DND-41 (cell line): ENCODE data around the gene ANO9.

ENCODE experiments used
- ATAC-seq: fragments of 200-7000 bp; cut with Tn5 transposase; 3 replicates; pipeline ENCODE4 v1.9.1; 2021; ENCODE audit warnings: low read depth; ENCODE audit not compliant: insufficient read depth
- DNase-seq: peaks from one replicate; pipeline ENCODE4 v3.0.0-alpha.2; 2020
- H2AFZ ChIP-seq: 2 replicates; pipeline ENCODE4 v1.6.0; 2012; ENCODE audit warnings: low read depth, low read length
- H3K27ac ChIP-seq: 2 replicates; pipeline ENCODE4 v1.5.1; 2012; ENCODE audit warnings: low read length, inconsistent platforms
- H3K27me3 ChIP-seq: fragments of 200-600 bp; sonication (generic); 2 replicates; pipeline ENCODE4 v1.6.0; 2012; ENCODE audit warnings: low read length, mild to moderate bottlenecking, inconsistent platforms; ENCODE audit not compliant: insufficient read depth, poor library complexity
- H3K36me3 ChIP-seq: 2 replicates; pipeline ENCODE4 v1.5.1; 2012; ENCODE audit warnings: low read length, inconsistent platforms; ENCODE audit not compliant: insufficient read depth
- H3K4me1 ChIP-seq: 2 replicates; pipeline ENCODE4 v1.5.1; 2012; ENCODE audit warnings: mild to moderate bottlenecking, low read length; ENCODE audit not compliant: insufficient read depth
- H3K4me2 ChIP-seq: 2 replicates; pipeline ENCODE4 v1.6.0; 2012; ENCODE audit warnings: mild to moderate bottlenecking, moderate library complexity, low read length, inconsistent platforms; ENCODE audit not compliant: insufficient read depth
- H3K4me3 ChIP-seq, 2 experiments: fragments of 200-600 bp in 1 of 2; shearing (Covaris generic) in 1 of 2; 2 replicates each; pipeline ENCODE4 v1.5.1; 2012 to 2016; ENCODE audit warnings: inconsistent platforms in 2 of 2, low read length in 2 of 2, mild to moderate bottlenecking in 2 of 2, low read depth in 1 of 2, moderate library complexity in 1 of 2
- H3K79me2 ChIP-seq: 2 replicates; pipeline ENCODE4 v1.6.0; 2012; ENCODE audit warnings: low read length, inconsistent platforms; ENCODE audit not compliant: insufficient read depth
- H3K9ac ChIP-seq: 2 replicates; pipeline ENCODE4 v1.6.0; 2012; ENCODE audit warnings: low read depth, mild to moderate bottlenecking, inconsistent platforms, low read length, moderate library complexity
- H3K9me3 ChIP-seq: 2 replicates; pipeline ENCODE4 v1.5.1; 2012; ENCODE audit warnings: low read length, moderate library complexity, mild to moderate bottlenecking, inconsistent platforms; ENCODE audit not compliant: insufficient read depth, severe bottlenecking
- H4K20me1 ChIP-seq: 2 replicates; pipeline ENCODE4 v1.6.0; 2012; ENCODE audit warnings: low read length; ENCODE audit not compliant: insufficient read depth
- EZH2 ChIP-seq: IDR thresholded peaks from 3 replicates; pipeline ENCODE4 v1.6.1; 2012; ENCODE audit warnings: borderline replicate concordance, low read depth, mild to moderate bottlenecking, moderate library complexity, low read length, inconsistent platforms; ENCODE audit not compliant: severe bottlenecking
- TF ChIP-seq, protein P1 (sequence below): IDR thresholded peaks from 2 replicates; pipeline ENCODE4 v1.5.1; 2012; ENCODE audit warnings: borderline replicate concordance, low read length, moderate library complexity, mild to moderate bottlenecking; ENCODE audit not compliant: poor library complexity, severe bottlenecking; ENCODE audit errors: extremely low read depth

Gene ANO9

DNA sequence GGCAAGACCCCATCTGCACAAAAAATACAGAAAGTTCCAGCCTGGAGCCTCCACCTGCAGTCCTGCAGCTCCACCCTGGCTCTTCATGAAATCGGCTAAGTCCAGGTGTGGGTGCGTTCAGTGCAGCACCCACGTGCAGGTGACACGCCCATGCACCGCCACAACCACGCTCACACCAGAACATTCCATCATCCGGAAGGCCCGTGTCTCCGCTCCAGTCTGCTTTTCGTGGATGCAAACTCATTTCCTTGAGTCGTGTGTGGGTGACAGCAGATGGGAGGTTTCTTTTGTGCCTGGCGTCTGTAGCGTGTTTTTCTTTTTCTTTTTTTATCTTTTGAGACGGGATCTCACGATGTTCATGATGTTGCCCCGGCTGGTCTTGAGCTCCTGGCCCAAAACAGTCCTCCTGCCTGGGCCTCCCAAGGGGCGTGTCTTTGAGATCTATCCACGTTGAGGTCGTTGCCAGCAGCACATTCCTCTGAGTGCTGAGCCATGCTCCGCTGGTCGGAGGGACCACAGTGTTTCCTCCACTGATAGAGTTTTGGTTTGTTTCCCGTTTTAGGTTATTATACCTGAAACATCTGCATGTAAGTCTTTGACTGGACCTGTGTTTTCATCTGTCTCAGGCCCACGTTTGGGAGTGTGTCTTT lies 15.4 kb upstream of the ANO9 start:
- Histone ChIP-seq H4K20me1 (peaks cover 66% of the 10 kb centered on the region), H3K9ac (no peak overlapping the region), H3K36me3 (peaks cover 86% of the 10 kb centered on the region), H3K4me2 (no peak overlapping the region), H3K27ac (no peak overlapping the region), H3K4me3 (no peak overlapping the region), H3K79me2 (peaks cover 70% of the 10 kb centered on the region), H3K9me3 (no peaks in the 10 kb centered on the region), H2AFZ (no peak overlapping the region), H3K4me1 (peaks cover 14% of the 10 kb centered on the region), H3K27me3 (no peaks in the 10 kb centered on the region)
- TF ChIP-seq EZH2 = no peak
- TF ChIP-seq, protein P1, sequence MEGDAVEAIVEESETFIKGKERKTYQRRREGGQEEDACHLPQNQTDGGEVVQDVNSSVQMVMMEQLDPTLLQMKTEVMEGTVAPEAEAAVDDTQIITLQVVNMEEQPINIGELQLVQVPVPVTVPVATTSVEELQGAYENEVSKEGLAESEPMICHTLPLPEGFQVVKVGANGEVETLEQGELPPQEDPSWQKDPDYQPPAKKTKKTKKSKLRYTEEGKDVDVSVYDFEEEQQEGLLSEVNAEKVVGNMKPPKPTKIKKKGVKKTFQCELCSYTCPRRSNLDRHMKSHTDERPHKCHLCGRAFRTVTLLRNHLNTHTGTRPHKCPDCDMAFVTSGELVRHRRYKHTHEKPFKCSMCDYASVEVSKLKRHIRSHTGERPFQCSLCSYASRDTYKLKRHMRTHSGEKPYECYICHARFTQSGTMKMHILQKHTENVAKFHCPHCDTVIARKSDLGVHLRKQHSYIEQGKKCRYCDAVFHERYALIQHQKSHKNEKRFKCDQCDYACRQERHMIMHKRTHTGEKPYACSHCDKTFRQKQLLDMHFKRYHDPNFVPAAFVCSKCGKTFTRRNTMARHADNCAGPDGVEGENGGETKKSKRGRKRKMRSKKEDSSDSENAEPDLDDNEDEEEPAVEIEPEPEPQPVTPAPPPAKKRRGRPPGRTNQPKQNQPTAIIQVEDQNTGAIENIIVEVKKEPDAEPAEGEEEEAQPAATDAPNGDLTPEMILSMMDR = no peak
- no peak for ATAC-seq
- no peak for DNase-seq

DNA sequence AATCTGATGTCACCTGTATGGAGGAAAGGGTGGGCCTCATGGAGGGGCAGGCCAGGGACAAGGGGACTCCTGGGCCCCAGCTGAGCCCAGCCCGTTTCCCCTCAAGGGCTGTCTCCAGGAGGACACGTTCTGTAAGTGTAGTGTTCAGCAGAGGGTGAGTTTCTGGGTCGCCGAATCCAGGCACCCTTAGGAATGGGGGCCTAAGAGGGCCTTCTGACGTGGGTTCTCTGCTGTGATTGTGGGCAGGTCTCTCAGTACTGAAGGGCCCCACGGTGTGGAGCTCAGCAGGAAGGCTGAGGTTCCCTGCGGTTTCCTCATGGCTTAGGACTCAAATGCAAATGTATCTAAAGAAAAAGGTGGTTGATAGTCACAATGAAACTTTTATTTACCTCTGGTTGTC lies 14.7 kb upstream of the ANO9 start:
- Histone ChIP-seq H3K9me3 (no peaks in the 10 kb centered on the region), H3K4me3 (no peak overlapping the region), H2AFZ (no peak overlapping the region), H4K20me1 (peaks cover 69% of the 10 kb centered on the region), H3K4me1 (peaks cover 21% of the 10 kb centered on the region), H3K79me2 (peaks cover 76% of the 10 kb centered on the region), H3K4me2 (no peak overlapping the region), H3K9ac (no peak overlapping the region), H3K27me3 (no peaks in the 10 kb centered on the region), H3K36me3 (peaks cover 85% of the 10 kb centered on the region), H3K27ac (no peak overlapping the region)
- TF ChIP-seq, protein P1 = no peak
- no peak for TF ChIP-seq EZH2
- DNase-seq (no peak), ATAC-seq (no peak)

DNA sequence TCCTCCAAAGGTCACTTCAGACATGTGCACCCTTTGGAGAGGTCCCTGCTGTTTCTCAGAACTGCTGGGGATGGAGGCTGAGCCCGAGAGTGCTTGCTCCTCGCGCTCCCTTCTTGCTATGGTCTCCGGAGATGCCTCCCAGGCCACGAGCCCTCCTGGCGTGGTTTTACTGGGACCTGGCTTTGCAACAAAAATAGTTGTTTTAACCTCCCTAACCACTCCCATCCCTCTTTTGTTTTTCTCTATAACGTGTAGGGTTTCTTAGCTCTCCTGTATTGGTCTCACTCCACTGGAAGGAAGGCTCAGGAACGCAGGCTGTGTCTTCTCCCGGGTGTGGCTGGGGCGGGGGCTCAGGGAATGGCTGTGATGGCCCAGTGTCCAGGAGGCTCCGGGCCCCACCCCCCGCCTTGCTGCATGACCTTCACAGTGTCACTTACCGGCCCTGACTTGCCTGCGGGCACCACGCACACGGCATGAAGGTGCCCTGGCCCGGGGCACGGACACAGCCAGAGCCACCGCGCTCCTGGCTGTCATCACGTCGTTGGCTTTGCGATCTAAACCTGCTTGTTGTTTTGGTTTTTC lies 13.8 kb upstream of the ANO9 start:
- H3K4me3 ChIP-seq = no peak overlapping the region
- H3K27me3 ChIP-seq = no peaks in the 10 kb centered on the region
- no peak overlapping the region for H2AFZ ChIP-seq
- H3K27ac ChIP-seq = no peak overlapping the region
- peaks cover 77% of the 10 kb centered on the region for H3K36me3 ChIP-seq
- peaks cover 30% of the 10 kb centered on the region for H3K4me1 ChIP-seq
- ATAC-seq (no peak), DNase-seq (no peak)
- H4K20me1 ChIP-seq = peaks cover 73% of the 10 kb centered on the region
- no peak overlapping the region for H3K9ac ChIP-seq
- no peak overlapping the region for H3K4me2 ChIP-seq
- TF ChIP-seq, protein P1 = no peak
- TF ChIP-seq EZH2 = no peak
- H3K79me2 ChIP-seq = peaks cover 81% of the 10 kb centered on the region
- H3K9me3 ChIP-seq = no peaks in the 10 kb centered on the region
